H1 (cell line): Measurements from ENCODE around the gene CALHM2. TPM values are rescaled to one million over a fixed set of nuclear protein-coding genes. Genes with fewer than 3 reads are reported as not detected.
A peak's percentile ranks its signal among the peaks of the same experiment; 100 is the strongest.

ENCODE experiments used
- CTCF ChIA-PET: fragments of 300-600 bp; sonication (Branson Sonifier 250); formaldehyde crosslinking; loops from one replicate; lab custom pipeline; 2021; ENCODE audit not compliant: partially characterized antibody; lab: Charles Lee
- POLR2A ChIA-PET: fragments of 300-600 bp; sonication (Branson Sonifier 250); formaldehyde crosslinking; loops from one replicate; lab custom pipeline; 2021; ENCODE audit warnings: inconsistent platforms; ENCODE audit not compliant: partially characterized antibody; lab: Charles Lee
- DNase-seq, 2 experiments: peaks; one replicate each; pipeline versions ENCODE4 v3.0.0 to v3.0.0-alpha.2; 2010 to 2022; ENCODE audit warnings: low spot score in 2 of 2, low read depth in 1 of 2, mixed read lengths in 1 of 2
- FAIRE-seq: peaks from 2 replicates; lab custom pipeline; 2011; peaks lifted over from hg19 to GRCh38; lab: Jason Lieb, UNC
- H2AFZ ChIP-seq: 2 replicates; pipeline ENCODE4 v1.8.1; 2012; ENCODE audit warnings: low read length, inconsistent platforms
- H2AK5ac ChIP-seq: 2 replicates; pipeline ENCODE4 v1.6.1; 2013; ENCODE audit warnings: low read depth, low read length
- H2BK120ac ChIP-seq: replicated peaks from 2 replicates; pipeline ENCODE3; 2013; ENCODE audit warnings: low read depth, low read length, inconsistent platforms
- H2BK12ac ChIP-seq: 2 replicates; pipeline ENCODE4 v1.6.1; 2013; ENCODE audit warnings: low read depth, low read length
- H2BK15ac ChIP-seq: 2 replicates; pipeline ENCODE4 v1.6.1; 2013; ENCODE audit warnings: low read length
- H2BK20ac ChIP-seq: 2 replicates; pipeline ENCODE4 v1.6.1; 2013; ENCODE audit warnings: low read length
- H2BK5ac ChIP-seq: 2 replicates; pipeline ENCODE4 v1.6.1; 2013; ENCODE audit warnings: low read depth, low read length
- H3K14ac ChIP-seq: 2 replicates; pipeline ENCODE4 v1.6.1; 2013; ENCODE audit warnings: inconsistent platforms; ENCODE audit not compliant: insufficient read length
- H3K18ac ChIP-seq: 2 replicates; pipeline ENCODE4 v1.6.1; 2013; ENCODE audit warnings: low read length; ENCODE audit errors: extremely low read depth
- H3K23ac ChIP-seq: 2 replicates; pipeline ENCODE4 v1.6.1; 2013; ENCODE audit warnings: inconsistent platforms; ENCODE audit not compliant: insufficient read length
- H3K23me2 ChIP-seq: 2 replicates; pipeline ENCODE4 v1.6.1; 2013; ENCODE audit warnings: low read depth, low read length
- H3K27ac ChIP-seq: 2 replicates; pipeline ENCODE4 v1.6.1; 2011; ENCODE audit warnings: low read depth, low read length, inconsistent platforms
- H3K27me3 ChIP-seq, 4 experiments: replicated peaks in 1 of 4; 1 replicate in 1 of 4; 2 replicates in 3 of 4; pipeline versions ENCODE4 v1.6.1 to v1.8.1; 2011 to 2013; ENCODE audit warnings: low read length in 3 of 4, mild to moderate bottlenecking in 3 of 4, inconsistent platforms in 2 of 4, mixed read lengths in 2 of 4, moderate library complexity in 1 of 4; ENCODE audit not compliant: control insufficient read depth in 3 of 4, insufficient read depth in 3 of 4; ENCODE audit errors: extremely low read depth in 1 of 4
- H3K36me3 ChIP-seq, 4 experiments: 2 replicates each; pipeline versions ENCODE4 v1.6.1 to v1.8.1; 2011 to 2013; ENCODE audit warnings: mild to moderate bottlenecking in 4 of 4, low read length in 3 of 4, moderate library complexity in 2 of 4, control low read depth in 1 of 4, inconsistent platforms in 1 of 4; ENCODE audit not compliant: insufficient read depth in 4 of 4, control insufficient read depth in 2 of 4
- H3K4ac ChIP-seq: replicated peaks from 2 replicates; pipeline ENCODE3; 2013; ENCODE audit warnings: low read length, low read depth, mixed read lengths, inconsistent platforms; ENCODE audit not compliant: insufficient read length
- H3K4me1 ChIP-seq, 4 experiments: replicated peaks in 1 of 4; 1 replicate in 1 of 4; 2 replicates in 3 of 4; pipeline versions ENCODE4 v1.6.1 to v1.8.1; 2011 to 2013; ENCODE audit warnings: low read length in 3 of 4, inconsistent platforms in 2 of 4, mixed read lengths in 1 of 4; ENCODE audit not compliant: insufficient read depth in 4 of 4, control insufficient read depth in 3 of 4
- H3K4me2 ChIP-seq, 2 experiments: 2 replicates each; pipeline versions ENCODE4 v1.6.1 to v1.8.1; 2011 to 2013; ENCODE audit warnings: low read depth in 2 of 2, low read length in 2 of 2, control low read depth in 1 of 2, inconsistent platforms in 1 of 2, mild to moderate bottlenecking in 1 of 2; ENCODE audit not compliant: insufficient read depth in 1 of 2
- H3K4me3 ChIP-seq, 4 experiments: fragments of 200-600, 300-600 bp in 1 of 4; sonication (generic), shearing (Covaris generic), sonication (Bioruptor Twin) in 1 of 4; 2 replicates each; pipeline versions ENCODE4 v1.5.1 to v1.8.1; 2011 to 2016; ENCODE audit warnings: low read length in 4 of 4, low read depth in 3 of 4, control low read depth in 2 of 4, inconsistent platforms in 2 of 4, mild to moderate bottlenecking in 2 of 4, mixed read lengths in 1 of 4, moderate library complexity in 1 of 4; ENCODE audit not compliant: insufficient read depth in 2 of 4; ENCODE audit errors: extremely low read depth in 1 of 4
- H3K56ac ChIP-seq: replicated peaks from 2 replicates; pipeline ENCODE3; 2013; ENCODE audit warnings: low read depth, mild to moderate bottlenecking, mixed read lengths, low read length, inconsistent platforms; ENCODE audit not compliant: insufficient read length
- H3K79me1 ChIP-seq: 2 replicates; pipeline ENCODE4 v1.6.1; 2013; ENCODE audit warnings: low read depth, low read length, control low read depth
- H3K79me2 ChIP-seq, 2 experiments: 2 replicates each; pipeline versions ENCODE4 v1.6.1 to v1.8.1; 2012 to 2013; ENCODE audit warnings: low read length in 2 of 2, mild to moderate bottlenecking in 2 of 2, inconsistent platforms in 1 of 2; ENCODE audit not compliant: insufficient read depth in 2 of 2, control insufficient read depth in 1 of 2
- H3K9ac ChIP-seq, 4 experiments: replicated peaks in 1 of 4; 1 replicate in 1 of 4; 2 replicates in 3 of 4; pipeline versions ENCODE4 v1.6.1 to v1.8.1; 2011 to 2013; ENCODE audit warnings: low read depth in 3 of 4, low read length in 3 of 4, control low read depth in 2 of 4, mild to moderate bottlenecking in 2 of 4, moderate library complexity in 2 of 4, inconsistent platforms in 1 of 4; ENCODE audit errors: extremely low read depth in 1 of 4
- H3K9me3 ChIP-seq, 2 experiments: 2 replicates each; pipeline versions ENCODE4 v1.6.1 to v1.8.1; 2012 to 2013; ENCODE audit warnings: mild to moderate bottlenecking in 2 of 2, moderate library complexity in 2 of 2, control low read depth in 1 of 2, inconsistent platforms in 1 of 2, low read depth in 1 of 2, low read length in 1 of 2, mixed read lengths in 1 of 2; ENCODE audit not compliant: insufficient read depth in 2 of 2
- H4K20me1 ChIP-seq, 2 experiments: replicated peaks in 1 of 2; 2 replicates each; pipeline versions ENCODE3 to v1.8.1; 2011 to 2013; ENCODE audit warnings: inconsistent platforms in 2 of 2, low read length in 2 of 2, mild to moderate bottlenecking in 1 of 2; ENCODE audit not compliant: insufficient read depth in 2 of 2, control insufficient read depth in 1 of 2
- H4K5ac ChIP-seq: 2 replicates; pipeline ENCODE4 v1.6.1; 2013; ENCODE audit warnings: low read length, low read depth, mixed read lengths, inconsistent platforms; ENCODE audit not compliant: insufficient read length
- H4K8ac ChIP-seq: 2 replicates; pipeline ENCODE4 v1.8.0; 2013; ENCODE audit warnings: mild to moderate bottlenecking, moderate library complexity, low read length, inconsistent platforms; ENCODE audit not compliant: insufficient read depth; ENCODE audit errors: extremely low read depth
- H4K91ac ChIP-seq: replicated peaks from 2 replicates; pipeline ENCODE3; 2013; ENCODE audit warnings: low read length, mixed read lengths, inconsistent platforms; ENCODE audit not compliant: insufficient read length
- CBX8 ChIP-seq: fragments of 300-800, 300-1000 bp; sonication (generic); IDR thresholded peaks from 2 replicates; pipeline ENCODE4 v1.7.1; 2016; ENCODE audit warnings: low read depth, low read length, borderline replicate concordance
- CHD1 ChIP-seq: IDR thresholded peaks from 2 replicates; pipeline ENCODE4 v1.6.1; 2012; ENCODE audit warnings: low read depth, low read length, improper control_type of control experiment
- JUND ChIP-seq: IDR thresholded peaks from 2 replicates; pipeline ENCODE4 v1.6.1; 2011; ENCODE audit warnings: mild to moderate bottlenecking, improper control_type of control experiment, low read length
- KDM4A ChIP-seq: IDR thresholded peaks from one replicate; pipeline ENCODE4 v1.7.1; 2012; ENCODE audit warnings: low read depth, mild to moderate bottlenecking, moderate library complexity, low read length, inconsistent platforms; ENCODE audit not compliant: severe bottlenecking
- RAD21 ChIP-seq, 2 experiments: IDR thresholded peaks in 1 of 2; conservative IDR thresholded peaks in 1 of 2; 2 replicates each; pipeline ENCODE4 v1.6.1; 2011; ENCODE audit warnings: low read depth in 2 of 2, low read length in 2 of 2, improper control_type of control experiment in 1 of 2, inconsistent platforms in 1 of 2, mild to moderate bottlenecking in 1 of 2, moderate library complexity in 1 of 2
- SP4 ChIP-seq: IDR thresholded peaks from 2 replicates; pipeline ENCODE4 v1.6.1; 2012; ENCODE audit warnings: low read length, inconsistent platforms
- WGBS, 2 experiments: shearing (Covaris generic) in 1 of 2; methylation state at CpG; one replicate each; pipeline versions ENCODE4 v1.1.6 to v1.1.7; 2013 to 2015; ENCODE audit warnings: low lambda C conversion rate in 2 of 2, mixed read lengths in 2 of 2, inconsistent platforms in 1 of 2, low coverage in 1 of 2, missing lambda C conversion rate in 1 of 2; ENCODE audit not compliant: insufficient replicate concordance in 2 of 2, insufficient coverage in 1 of 2, insufficient read length in 1 of 2; ENCODE audit errors: extremely low coverage in 1 of 2, missing lambda C conversion rate in 1 of 2; 5-methylcytosine and 5-hydroxymethylcytosine counted together
- polyA plus RNA-seq, 7 experiments: library from polyadenylated mRNA; depleted of rRNA in 3 of 7; stranded (reverse) in 5 of 7; unstranded in 2 of 7; fragments of >200 nt in 5 of 7; fragments of 200-250 nt in 2 of 7; gene quantifications; 1 replicate in 5 of 7; 2 replicates in 1 of 7; 4 replicates in 1 of 7; pipeline versions ENCODE4 v1.2.1 to v1.2.3, GENCODE V29; 2011 to 2013; ENCODE audit warnings: missing spikeins in 2 of 7, mixed read lengths in 2 of 7
- total RNA-seq: library from RNA; stranded (reverse); fragmentation: NEBNext Ultra II Directional; extraction: Animal tissue kit (Norgen Biotek cat#: 25700); gene quantifications from 2 replicates; pipeline ENCODE4 v1.2.1, GENCODE V29; 2021
- TF ChIP-seq, protein P1 (sequence below): IDR thresholded peaks from 2 replicates; pipeline ENCODE4 v1.6.1; 2012; ENCODE audit warnings: inconsistent platforms
- TF ChIP-seq, protein P2 (sequence below): IDR thresholded peaks from 2 replicates; pipeline ENCODE4 v1.6.1; 2012; ENCODE audit warnings: low read length, inconsistent platforms

Gene CALHM2
- total and polyA plus RNA-seq, 2 of the 8 experiments (the other 6 are each of a cell fraction or from before 2014, with no cell fraction given) = 1.2 to 2.4 TPM

DNA sequence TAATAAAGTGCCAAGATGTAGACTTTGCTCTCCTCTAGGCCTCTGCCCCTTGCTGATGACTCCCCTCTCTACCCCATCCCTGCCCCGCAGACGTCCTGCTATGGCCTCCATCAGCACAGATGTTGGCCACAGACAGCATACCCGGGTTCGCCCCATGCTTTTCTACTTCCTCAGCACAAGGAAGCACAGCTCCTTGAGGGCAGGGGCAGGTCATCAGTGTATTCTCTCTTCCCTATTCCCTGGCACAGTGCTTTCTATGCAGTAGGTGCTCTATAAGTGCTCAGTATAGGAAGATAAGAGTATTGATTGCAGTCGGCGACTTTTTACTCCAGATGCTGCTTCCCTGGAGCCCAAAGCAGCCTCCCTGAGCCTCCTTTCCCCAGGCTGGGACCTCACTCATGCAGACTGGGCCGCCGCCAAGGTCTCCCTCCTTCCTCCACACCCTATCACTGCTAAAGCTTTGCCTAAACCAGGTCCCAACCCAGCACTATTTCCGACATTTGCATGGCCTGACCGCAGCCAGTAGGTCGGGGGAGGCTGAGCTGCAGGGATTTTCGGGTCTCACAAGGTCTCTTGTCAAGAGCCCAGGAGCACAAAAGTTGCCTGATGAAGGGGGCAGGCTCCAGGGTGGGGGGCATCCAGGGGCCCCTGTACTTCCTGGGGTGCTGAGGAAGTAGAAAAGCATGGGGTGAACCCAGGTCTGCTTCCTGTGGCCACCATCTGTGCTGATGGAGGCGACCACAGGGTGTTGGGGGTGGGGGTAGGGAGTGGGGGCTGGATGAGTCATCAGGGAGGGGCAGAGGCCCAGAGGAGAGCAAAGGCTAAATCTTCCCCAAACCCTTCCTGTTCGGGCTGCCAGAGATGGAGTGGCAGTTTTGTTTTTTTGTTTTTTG lies 18.8 kb upstream of the CALHM2 start:
- Histone ChIP-seq H3K4ac (no peak overlapping the region), H3K14ac (no peak overlapping the region), H3K18ac (peak overlapping the region; percentile 27; the same call in 1 of the 2 replicates), H4K91ac (no peak overlapping the region), H3K4me2 (no peak overlapping the region), H4K5ac (no peak overlapping the region), H4K20me1 (no peaks in the 10 kb centered on the region), H4K8ac (no peak overlapping the region), H2BK20ac (no peak overlapping the region), H2BK12ac (peak overlapping the region; percentile 68; the same call in 1 of the 2 replicates), H2AK5ac (no peak overlapping the region), H3K27ac (no peak overlapping the region), H2BK15ac (no peak overlapping the region), H3K23ac (no peak overlapping the region), H3K27me3 (no peaks in the 10 kb centered on the region), H3K9ac (no peak overlapping the region), H2AFZ (peak overlapping the region; percentile 74), H3K9me3 (no peaks in the 10 kb centered on the region), H3K56ac (no peak overlapping the region), H3K4me3 (no peak overlapping the region), H3K79me1 (no peaks in the 10 kb centered on the region), H3K4me1 (peaks cover 0 to 11% (median 2%) of the 10 kb centered on the region in 4 experiments; a peak in 2 of 7 replicates), H3K23me2 (peaks cover 4% of the 10 kb centered on the region; the same call in 1 of the 2 replicates), H3K36me3 (no peaks in the 10 kb centered on the region), H3K79me2 (no peaks in the 10 kb centered on the region), H2BK5ac (no peak overlapping the region; the same call in 1 of the 2 replicates), H2BK120ac (no peak overlapping the region)
- ChIA-PET POLR2A (interaction anchor here (0.9 to 1.6 kb wide), 3 partner anchors 12 to 18 kb away, joined by 3 to 4 read pairs (median 3); partner anchors contain the start of gene CALHM1), CTCF (interaction anchor here (0.8 to 9.0 kb wide), 6 partner anchors 9 to 93 kb away, joined by 3 to 71 read pairs (median 3); partner anchors contain the start of gene CALHM2)
- WGBS, 2 experiments = 75% methylated on average over 14 of the region's 14 CpGs; no CpG with 5 or more reads in 1 of the 2 experiments
- no peak for DNase-seq
- FAIRE-seq = no peak
- no peak for TF ChIP-seq RAD21 (IDR thresholded peaks at IDR 0.05 in 1 of 2, conservative IDR thresholded peaks at IDR 0.05 in 1 of 2; ENCODE audit: low read depth in 2 of 2, low read length in 2 of 2)
- TF ChIP-seq, protein P1, sequence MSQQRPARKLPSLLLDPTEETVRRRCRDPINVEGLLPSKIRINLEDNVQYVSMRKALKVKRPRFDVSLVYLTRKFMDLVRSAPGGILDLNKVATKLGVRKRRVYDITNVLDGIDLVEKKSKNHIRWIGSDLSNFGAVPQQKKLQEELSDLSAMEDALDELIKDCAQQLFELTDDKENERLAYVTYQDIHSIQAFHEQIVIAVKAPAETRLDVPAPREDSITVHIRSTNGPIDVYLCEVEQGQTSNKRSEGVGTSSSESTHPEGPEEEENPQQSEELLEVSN = no peak
- TF ChIP-seq JUND = peak; percentile 84
- TF ChIP-seq KDM4A = peak; percentile 21
- TF ChIP-seq SP4 = no peak
- no peak for TF ChIP-seq CHD1
- no peak for TF ChIP-seq CBX8
- TF ChIP-seq, protein P2, sequence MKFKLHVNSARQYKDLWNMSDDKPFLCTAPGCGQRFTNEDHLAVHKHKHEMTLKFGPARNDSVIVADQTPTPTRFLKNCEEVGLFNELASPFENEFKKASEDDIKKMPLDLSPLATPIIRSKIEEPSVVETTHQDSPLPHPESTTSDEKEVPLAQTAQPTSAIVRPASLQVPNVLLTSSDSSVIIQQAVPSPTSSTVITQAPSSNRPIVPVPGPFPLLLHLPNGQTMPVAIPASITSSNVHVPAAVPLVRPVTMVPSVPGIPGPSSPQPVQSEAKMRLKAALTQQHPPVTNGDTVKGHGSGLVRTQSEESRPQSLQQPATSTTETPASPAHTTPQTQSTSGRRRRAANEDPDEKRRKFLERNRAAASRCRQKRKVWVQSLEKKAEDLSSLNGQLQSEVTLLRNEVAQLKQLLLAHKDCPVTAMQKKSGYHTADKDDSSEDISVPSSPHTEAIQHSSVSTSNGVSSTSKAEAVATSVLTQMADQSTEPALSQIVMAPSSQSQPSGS = no peak
